VCaP (cell line): ENCODE data around the gene MINPP1.
"Not testable (repeated sequence)": the region's sequence is repeated elsewhere in the genome, so short reads cannot be mapped to it uniquely, and the experiment has no call there.

Experiments used
- H3K27ac ChIP-seq: fragments of 450-650 bp; 2 replicates; pipeline ENCODE4 v1.5.1; 2017
- TF ChIP-seq, protein P1 (sequence below): fragments of 450-650 bp; conservative IDR thresholded peaks from 2 replicates; pipeline ENCODE4 v1.5.1; 2017; ENCODE audit warnings: mild to moderate bottlenecking, moderate library complexity

Gene MINPP1

DNA sequence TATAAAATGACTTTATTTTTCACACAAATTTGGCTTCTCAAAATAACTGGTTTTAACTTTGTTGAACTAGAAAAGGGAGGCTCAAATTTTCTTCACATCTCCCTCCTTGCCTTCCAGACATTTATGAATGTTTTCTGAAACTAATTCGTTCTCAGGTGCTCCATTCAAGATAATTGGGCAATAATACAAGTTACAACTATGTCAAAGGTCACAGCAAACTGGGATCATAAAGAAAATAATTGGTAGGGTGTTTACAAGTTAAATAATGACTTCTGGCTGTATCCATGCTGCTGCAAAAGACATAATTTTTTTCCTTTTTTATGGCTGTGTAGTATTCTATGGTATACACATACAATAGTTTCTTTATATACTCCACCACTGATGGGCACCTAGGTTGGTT, 75.3 kb downstream of the MINPP1 start:
- no peak overlapping the region for H3K27ac ChIP-seq
- TF ChIP-seq, protein P1, sequence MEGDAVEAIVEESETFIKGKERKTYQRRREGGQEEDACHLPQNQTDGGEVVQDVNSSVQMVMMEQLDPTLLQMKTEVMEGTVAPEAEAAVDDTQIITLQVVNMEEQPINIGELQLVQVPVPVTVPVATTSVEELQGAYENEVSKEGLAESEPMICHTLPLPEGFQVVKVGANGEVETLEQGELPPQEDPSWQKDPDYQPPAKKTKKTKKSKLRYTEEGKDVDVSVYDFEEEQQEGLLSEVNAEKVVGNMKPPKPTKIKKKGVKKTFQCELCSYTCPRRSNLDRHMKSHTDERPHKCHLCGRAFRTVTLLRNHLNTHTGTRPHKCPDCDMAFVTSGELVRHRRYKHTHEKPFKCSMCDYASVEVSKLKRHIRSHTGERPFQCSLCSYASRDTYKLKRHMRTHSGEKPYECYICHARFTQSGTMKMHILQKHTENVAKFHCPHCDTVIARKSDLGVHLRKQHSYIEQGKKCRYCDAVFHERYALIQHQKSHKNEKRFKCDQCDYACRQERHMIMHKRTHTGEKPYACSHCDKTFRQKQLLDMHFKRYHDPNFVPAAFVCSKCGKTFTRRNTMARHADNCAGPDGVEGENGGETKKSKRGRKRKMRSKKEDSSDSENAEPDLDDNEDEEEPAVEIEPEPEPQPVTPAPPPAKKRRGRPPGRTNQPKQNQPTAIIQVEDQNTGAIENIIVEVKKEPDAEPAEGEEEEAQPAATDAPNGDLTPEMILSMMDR: no peak

DNA sequence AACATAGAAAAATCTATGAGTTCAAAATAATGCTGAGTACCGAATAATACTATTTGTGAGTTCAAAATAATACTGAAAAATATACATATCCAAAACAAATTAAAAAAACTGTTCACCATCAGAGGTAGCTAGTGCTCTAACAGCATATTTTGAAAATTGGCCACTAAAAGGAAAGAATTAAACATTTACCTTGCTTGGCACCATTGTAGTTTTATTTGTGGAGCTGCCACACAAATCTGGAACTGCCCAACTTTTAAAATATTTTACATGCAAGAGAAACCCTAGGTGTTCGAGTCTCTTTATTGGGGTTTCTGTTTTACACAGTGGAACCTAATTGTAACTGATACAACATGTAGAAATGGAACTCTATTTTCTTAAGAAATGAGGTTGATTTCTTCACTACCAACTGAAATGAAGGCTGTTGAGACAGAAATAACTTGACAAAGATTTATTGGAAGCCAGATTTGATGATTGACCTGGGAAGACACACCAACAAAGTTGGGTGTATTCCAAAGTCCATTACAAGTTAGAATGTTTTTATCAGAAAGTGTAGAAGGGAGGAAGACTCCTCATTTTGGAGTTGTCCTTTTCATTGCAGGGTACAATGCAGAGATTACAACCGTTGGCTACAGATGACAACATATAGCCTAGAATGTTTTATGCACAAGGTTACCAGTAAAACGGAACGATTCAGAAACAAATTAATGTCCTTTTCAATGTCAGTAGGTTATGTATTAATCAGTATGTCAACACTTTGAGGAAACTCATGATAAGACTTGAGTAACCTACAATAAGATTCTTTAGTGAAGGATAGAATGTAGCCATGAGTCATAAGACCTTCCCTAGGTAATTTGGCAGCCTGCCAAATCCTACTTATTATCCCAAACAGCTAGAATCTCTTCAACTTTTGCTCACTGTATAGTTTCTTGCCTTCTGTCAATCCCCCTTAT, 81.1 kb downstream of the MINPP1 start:
- TF ChIP-seq, protein P1: no peak
- no peak overlapping the region for H3K27ac ChIP-seq

DNA sequence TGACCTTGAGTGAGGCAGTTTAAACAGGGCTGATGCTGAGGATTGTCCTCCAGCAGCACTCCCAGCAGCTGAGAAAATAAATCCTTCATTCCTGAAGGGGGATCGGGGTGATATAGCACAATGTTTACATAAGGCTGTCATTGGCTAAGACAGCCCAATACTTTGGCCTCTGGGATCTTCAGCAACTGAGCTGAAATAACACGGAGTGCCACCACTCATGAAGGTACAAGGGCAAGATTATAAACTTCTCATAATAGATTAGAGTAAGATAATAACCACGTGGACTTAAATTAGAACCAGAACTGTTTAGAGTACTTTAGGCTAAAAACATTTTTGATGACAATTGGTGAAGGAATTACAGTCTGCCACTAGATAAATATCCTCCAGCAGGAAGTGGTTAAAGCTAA, 85.0 kb downstream of the MINPP1 start:
- TF ChIP-seq, protein P1: no peak
- H3K27ac ChIP-seq: no peak overlapping the region

DNA sequence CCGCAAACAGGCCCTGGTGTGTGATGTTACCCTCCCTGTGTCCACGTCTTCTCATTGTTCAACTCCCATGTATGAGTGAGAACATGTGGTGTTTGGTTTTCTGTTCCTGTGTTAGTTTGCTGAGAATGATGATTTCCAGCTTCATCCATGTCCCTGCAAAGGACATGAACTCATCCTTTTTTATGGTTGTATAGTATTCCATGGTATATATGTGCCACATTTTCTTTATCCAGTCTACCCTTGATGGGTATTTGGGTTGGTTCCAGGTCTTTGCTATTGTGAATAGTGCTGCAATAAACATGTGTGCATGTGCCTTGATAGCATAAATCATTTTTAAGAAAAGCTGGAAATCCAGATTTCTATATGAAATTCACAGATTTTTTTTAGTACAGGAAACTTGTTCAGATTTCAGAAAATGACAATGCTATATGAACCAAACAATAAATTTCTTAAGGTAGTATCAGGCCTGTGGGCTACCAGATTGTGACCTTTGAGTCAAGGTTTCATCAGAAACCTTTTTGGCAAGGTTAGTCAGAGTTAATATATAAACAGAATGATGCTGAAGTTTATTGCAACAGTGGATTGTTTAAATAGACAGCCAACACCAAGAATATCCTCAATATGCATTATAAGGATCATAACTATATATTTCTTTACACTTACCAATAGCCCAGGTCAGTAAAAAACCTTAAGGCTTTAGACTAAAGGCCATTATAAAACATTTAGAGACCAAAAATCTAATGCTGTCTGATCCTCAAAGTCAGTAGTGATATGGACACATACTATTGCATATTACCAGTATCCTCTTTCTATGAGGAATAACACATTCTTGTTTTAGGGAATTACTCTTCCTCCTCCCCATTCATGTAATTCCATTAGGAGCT, 86.3 kb downstream of the MINPP1 start:
- TF ChIP-seq, protein P1: no peak

DNA sequence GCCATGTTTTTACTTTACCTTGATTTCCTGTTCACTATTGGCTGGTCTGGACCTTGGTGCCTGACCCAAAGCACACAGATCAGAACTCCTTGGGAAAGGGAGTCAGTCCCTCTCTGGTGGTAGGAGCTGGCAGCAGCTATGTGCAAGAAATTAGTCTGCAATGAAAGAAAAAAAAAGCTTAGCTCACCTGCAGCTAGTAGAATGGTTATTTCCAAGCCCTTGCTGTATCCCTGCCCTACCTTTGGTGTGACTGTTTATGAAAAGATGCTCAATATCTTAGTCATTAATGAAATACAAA, 86.8 kb downstream of the MINPP1 start:
- no peak overlapping the region for H3K27ac ChIP-seq
- TF ChIP-seq, protein P1: no peak

More for the DNA sequence above, 86.3 kb downstream of the MINPP1 start:
- H3K27ac ChIP-seq: no peak overlapping the region

DNA sequence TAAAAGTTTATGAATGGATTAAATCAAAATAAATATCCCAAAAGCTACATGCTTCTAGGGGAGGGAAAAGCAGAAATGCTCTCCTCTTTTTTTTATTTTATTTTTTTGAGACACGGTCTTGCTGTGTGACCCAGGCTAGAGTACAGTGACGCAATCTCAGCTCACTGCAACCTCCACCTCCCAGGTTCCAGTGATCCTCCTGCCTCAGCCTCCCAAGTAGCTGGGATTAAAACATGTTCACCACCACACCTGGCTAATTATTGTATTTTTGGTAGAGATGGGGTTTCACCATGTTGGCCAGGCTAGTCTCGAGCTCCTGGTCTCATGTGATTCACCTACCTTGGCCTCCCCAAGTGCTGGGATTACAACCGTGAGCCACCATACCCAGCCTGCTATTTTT, 88.2 kb downstream of the MINPP1 start:
- H3K27ac ChIP-seq: not testable (repeated sequence)

DNA sequence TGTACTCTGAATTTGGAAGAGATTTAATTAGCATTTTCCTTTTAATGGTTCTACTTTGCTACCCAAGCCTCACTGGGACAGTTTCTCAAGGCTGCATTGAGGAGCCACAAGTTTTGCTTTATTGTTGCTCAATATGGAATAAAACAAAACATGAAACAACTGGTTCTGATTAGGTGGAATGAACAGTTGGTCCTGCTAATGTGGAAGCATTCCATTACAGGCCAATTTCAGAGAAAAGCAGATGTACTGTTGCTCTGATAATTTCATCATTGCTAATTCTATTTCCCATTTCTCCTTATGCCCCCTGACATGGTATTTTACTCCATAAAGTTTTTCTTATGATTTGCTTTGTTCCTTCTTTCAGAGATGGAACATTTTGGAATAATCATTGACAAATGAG, 89.0 kb downstream of the MINPP1 start:
- H3K27ac ChIP-seq: no peak overlapping the region
- TF ChIP-seq, protein P1: no peak
